Activated CD8-positive, alpha-beta memory T cell treated with anti-CD3 and anti-CD28 coated beads for 4 hours (primary cell): ENCODE results near the gene SEPTIN3.

Source experiments
- DNase-seq, 2 donors: peaks; one replicate each; pipeline ENCODE4 v3.0.0-alpha.2; 2020; ENCODE audit warnings: low read depth in 2 of 2

The SEPTIN3 gene

DNA sequence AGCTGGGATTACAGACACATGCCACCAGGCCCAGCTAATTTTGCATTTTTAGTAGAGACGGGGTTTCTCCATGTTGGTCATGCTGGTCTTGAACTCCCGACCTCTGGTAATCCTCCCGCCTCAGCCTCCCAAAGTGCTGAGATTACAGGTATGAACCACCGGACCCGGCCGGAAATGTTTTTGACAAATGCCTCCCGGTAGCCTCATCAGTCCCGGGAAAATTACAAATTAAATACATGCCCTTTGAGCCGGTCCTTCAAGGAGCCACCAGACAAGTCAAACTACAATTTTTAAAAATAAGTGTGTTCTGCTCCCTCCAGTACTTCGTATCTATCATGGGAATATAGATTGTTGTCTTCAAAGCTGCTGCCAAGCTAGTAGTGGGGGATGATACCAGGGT lies 46.9 kb downstream of the SEPTIN3 start:
- DNase-seq = no peak

DNA sequence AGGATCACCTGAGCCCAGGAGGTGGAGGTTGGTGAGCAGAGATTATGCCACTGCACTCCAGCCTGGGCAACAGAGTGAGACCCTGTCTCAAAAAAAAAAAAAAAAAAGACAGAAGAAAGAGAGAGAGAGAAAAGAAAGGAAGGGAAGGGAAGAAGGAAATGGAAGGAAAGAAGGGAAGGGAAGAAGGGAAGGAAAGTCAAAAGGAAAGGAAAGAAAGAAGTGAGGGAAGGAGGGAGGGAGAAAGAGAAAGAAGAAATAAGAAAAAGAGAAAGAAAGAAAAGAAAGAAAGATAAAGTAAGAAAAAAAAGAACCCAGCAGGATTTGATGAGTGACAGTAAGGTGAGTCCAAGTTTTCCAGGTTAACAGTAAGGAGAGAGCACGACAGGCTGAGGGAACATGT lies 49.0 kb downstream of the SEPTIN3 start:
- no peak for DNase-seq
